ENCODE data around the gene UNC13B. TPM values are rescaled to one million over a fixed set of nuclear protein-coding genes. Genes with fewer than 3 reads are reported as not detected.
"Not testable (repeated sequence)": the region's sequence is repeated elsewhere in the genome, so short reads cannot be mapped to it uniquely, and the experiment has no call there.

Gene UNC13B
- polyA plus RNA-seq, 1 experiment, result 13.2 TPM

DNA sequence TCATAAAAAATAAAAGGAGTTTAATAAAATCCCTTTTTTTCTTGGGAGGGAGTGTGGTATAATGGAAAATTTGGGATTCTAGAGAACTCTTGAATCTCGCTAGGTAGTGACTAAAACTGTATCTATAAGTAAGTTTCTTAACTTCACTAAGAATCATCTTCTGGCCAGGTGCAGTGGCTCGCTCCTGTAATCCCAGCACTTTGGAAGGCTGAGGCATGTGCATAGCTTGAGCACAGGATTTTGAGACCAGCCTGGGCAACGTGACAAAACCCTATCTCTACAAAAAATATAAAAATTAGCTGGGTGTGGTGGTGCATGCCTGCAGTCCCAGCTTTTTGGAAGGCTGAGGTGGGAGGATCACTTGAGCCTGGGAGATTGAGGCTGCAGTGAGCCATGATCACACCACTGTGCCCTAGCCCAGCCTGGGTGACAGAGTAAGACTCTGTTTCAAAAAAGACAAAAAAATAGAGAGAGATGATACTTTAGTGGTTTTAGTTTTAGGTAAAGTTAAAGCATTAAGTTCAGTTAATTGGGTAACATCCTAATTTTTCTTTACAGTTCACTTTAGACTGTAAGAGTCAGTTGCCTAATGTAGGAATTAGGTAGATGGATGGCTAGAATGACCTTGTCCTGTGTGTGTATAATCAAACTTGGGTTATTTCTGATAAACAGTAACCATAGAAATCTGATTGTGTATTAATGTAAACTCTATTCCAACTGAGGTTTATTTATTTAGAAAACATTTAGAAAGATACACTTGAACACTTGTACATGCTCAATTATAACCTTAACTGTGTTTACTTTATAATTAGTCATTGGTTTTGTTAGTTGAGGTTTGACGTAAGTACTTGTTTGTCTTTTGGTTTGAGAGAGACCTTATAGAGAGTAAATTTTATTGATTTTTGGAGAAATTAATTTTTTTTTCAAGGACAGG, 17.8 kb downstream of the UNC13B start:
- no peak for DNase-seq (ENCODE audit: low read depth)
- Histone ChIP-seq H3K36me3 (ENCODE audit: control insufficient read depth, insufficient read depth, low read length) (no peaks in the 10 kb centered on the region), H3K27me3 (ENCODE audit: control insufficient read depth, insufficient read depth, low read length) (no peaks in the 10 kb centered on the region), H3K4me3 (ENCODE audit: low read depth, low read length) (no peak overlapping the region)
- POLR2A ChIA-PET, result no interaction called here
- TF ChIP-seq, protein P1, sequence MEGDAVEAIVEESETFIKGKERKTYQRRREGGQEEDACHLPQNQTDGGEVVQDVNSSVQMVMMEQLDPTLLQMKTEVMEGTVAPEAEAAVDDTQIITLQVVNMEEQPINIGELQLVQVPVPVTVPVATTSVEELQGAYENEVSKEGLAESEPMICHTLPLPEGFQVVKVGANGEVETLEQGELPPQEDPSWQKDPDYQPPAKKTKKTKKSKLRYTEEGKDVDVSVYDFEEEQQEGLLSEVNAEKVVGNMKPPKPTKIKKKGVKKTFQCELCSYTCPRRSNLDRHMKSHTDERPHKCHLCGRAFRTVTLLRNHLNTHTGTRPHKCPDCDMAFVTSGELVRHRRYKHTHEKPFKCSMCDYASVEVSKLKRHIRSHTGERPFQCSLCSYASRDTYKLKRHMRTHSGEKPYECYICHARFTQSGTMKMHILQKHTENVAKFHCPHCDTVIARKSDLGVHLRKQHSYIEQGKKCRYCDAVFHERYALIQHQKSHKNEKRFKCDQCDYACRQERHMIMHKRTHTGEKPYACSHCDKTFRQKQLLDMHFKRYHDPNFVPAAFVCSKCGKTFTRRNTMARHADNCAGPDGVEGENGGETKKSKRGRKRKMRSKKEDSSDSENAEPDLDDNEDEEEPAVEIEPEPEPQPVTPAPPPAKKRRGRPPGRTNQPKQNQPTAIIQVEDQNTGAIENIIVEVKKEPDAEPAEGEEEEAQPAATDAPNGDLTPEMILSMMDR (IDR thresholded peaks at IDR 0.05; ENCODE audit: insufficient read depth, low read depth, low read length), result no peak
- CTCF ChIA-PET, result no interaction called here

DNA sequence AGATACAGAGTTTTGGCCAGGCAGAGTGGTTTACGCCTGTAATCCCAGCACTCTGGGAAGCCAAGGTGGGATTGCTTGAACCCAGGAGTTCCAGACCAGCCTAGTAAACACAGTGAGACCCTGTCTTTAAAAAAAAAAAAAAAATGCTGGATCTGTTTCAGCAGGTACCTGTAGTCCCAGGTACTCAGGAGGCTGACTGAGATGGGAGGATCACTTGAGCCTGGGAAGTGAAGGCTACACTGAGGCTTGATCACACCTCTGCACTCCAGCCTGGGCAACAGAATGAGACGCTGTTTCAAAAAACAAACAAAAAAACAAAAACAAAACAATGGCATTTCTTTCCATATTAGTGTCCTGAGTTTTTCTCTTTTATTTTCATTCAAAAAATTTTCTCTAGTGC, 19.0 kb downstream of the UNC13B start:
- H3K36me3 ChIP-seq (ENCODE audit: control insufficient read depth, insufficient read depth, low read length), result no peaks in the 10 kb centered on the region
- TF ChIP-seq, protein P1 (IDR thresholded peaks at IDR 0.05; ENCODE audit: insufficient read depth, low read depth, low read length), result no peak
- ChIA-PET POLR2A (no interaction called here), CTCF (no interaction called here)
- H3K4me3 ChIP-seq (ENCODE audit: low read depth, low read length), result no peak overlapping the region
- no peak for DNase-seq (ENCODE audit: low read depth)
- H3K27me3 ChIP-seq (ENCODE audit: control insufficient read depth, insufficient read depth, low read length), result no peaks in the 10 kb centered on the region

DNA sequence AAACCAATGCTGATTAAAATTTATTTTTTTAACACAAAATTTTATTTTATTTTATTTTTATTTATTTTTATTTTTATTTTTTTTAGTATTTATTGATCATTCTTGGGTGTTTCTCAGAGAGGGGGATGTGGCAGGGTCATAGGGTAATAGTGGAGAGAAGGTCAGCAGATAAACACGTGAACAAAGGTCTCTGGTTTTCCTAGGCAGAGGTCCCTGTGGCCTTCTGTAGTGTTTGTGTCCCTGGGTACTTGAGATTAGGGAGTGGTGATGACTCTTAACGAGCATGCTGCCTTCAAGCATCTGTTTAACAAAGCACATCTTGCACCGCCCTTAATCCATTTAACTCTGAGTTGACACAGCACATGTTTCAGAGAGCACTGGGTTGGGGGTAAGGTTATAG, 20.6 kb downstream of the UNC13B start:
- H3K36me3 ChIP-seq (ENCODE audit: control insufficient read depth, insufficient read depth, low read length); H3K4me3 ChIP-seq (ENCODE audit: low read depth, low read length); H3K27me3 ChIP-seq (ENCODE audit: control insufficient read depth, insufficient read depth, low read length); CTCF ChIA-PET; DNase-seq (ENCODE audit: low read depth); POLR2A ChIA-PET: not testable (repeated sequence)

DNA sequence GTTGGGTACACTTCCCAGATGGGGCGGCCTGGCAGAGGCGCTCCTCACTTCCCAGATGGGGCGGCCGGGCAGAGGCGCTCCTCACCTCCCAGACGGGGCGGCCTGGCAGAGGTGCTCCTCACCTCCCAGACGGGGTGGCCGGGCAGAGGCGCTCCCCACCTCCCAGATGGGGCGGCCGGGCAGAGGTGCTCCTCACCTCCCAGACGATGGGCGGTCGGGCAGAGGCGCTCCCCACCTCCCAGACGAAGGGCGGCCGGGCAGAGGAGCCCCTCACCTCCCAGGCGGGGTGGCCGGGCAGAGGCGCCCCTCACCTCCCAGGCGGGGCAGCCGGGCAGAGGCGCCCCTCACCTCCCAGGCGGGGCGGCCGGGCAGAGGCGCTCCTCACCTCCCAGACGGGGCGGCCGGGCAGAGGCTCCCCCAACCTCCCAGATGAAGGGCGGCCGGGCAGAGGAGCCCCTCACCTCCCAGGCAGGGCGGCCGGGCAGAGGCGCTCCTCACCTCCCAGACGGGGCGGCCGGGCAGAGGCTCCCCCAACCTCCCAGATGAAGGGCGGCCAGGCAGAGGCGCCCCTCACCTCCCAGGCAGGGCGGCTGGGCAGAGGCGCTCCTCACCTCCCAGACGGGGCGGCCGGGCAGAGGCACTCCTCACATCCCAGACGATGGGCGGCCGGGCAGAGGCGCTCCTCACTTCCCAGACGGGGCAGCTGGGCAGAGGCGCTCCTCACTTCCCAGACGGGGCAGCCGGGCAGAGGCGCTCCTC, 21.4 kb downstream of the UNC13B start:
- CTCF ChIA-PET; POLR2A ChIA-PET; H3K27me3 ChIP-seq (ENCODE audit: control insufficient read depth, insufficient read depth, low read length); H3K4me3 ChIP-seq (ENCODE audit: low read depth, low read length); H3K36me3 ChIP-seq (ENCODE audit: control insufficient read depth, insufficient read depth, low read length); DNase-seq (ENCODE audit: low read depth): not testable (repeated sequence)

DNA sequence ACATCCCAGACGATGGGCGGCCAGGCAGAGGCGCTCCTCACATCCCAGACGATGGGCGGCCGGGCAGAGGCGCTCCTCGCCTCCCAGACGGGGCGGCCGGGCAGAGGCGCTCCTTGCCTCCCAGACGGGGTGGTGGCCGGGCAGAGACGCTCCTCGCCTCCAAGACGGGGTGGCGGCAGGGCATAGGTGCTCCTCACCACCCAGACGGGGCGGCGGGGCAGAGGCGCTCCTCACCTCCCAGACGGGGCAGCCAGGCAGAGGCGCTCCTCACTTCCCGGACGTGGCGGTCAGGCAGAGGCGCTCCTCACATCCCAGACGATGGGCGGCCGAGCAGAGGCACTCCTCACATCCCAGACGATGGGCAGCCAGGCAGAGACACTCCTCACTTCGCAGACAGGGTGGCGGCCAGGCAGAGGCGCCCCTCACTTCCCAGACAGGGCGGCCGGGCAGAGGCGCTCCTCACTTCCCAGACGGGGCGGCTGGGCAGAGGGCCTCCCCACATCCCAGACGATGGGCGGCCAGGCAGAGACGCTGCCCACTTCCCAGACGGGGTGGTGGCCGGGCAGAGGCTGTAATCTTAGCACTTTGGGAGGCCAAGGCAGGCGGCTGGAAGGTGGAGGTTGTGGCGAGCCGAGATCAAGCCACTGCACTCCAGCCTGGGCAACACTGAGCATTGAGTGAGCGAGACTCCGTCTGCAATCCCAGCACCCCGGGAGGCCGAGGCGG, 22.1 kb downstream of the UNC13B start:
- H3K4me3 ChIP-seq (ENCODE audit: low read depth, low read length); CTCF ChIA-PET; H3K36me3 ChIP-seq (ENCODE audit: control insufficient read depth, insufficient read depth, low read length); POLR2A ChIA-PET; DNase-seq (ENCODE audit: low read depth); H3K27me3 ChIP-seq (ENCODE audit: control insufficient read depth, insufficient read depth, low read length): not testable (repeated sequence)

DNA sequence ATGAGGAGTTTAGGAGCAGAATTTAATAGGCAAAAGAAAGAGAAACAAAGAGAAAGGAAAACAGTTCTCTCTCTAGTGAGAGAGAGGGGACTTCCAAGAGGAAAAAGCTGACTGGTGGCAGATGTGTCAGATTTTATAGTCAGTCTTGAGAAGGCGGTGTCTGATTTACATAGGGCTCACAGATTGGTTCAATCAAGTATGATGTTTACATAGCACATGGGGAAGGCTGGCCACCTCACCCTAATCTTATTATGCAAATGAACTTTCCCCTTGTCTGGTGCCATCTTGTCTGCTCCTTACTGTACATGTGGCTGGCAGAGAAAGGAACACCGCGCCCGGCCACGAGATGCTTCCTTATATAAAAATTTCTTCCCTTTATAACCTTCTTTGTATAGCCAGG, 24.7 kb downstream of the UNC13B start:
- Histone ChIP-seq H3K4me3 (ENCODE audit: low read depth, low read length) (no peak overlapping the region), H3K36me3 (ENCODE audit: control insufficient read depth, insufficient read depth, low read length) (no peaks in the 10 kb centered on the region), H3K27me3 (ENCODE audit: control insufficient read depth, insufficient read depth, low read length) (no peaks in the 10 kb centered on the region)
- no peak for DNase-seq (ENCODE audit: low read depth)
- ChIA-PET POLR2A (no interaction called here), CTCF (no interaction called here)
- TF ChIP-seq, protein P1 (IDR thresholded peaks at IDR 0.05; ENCODE audit: insufficient read depth, low read depth, low read length), result no peak

Data from BJ (cell line).